Measurements from ENCODE around the gene TUFT1.

- TF ChIP-seq, protein P1, sequence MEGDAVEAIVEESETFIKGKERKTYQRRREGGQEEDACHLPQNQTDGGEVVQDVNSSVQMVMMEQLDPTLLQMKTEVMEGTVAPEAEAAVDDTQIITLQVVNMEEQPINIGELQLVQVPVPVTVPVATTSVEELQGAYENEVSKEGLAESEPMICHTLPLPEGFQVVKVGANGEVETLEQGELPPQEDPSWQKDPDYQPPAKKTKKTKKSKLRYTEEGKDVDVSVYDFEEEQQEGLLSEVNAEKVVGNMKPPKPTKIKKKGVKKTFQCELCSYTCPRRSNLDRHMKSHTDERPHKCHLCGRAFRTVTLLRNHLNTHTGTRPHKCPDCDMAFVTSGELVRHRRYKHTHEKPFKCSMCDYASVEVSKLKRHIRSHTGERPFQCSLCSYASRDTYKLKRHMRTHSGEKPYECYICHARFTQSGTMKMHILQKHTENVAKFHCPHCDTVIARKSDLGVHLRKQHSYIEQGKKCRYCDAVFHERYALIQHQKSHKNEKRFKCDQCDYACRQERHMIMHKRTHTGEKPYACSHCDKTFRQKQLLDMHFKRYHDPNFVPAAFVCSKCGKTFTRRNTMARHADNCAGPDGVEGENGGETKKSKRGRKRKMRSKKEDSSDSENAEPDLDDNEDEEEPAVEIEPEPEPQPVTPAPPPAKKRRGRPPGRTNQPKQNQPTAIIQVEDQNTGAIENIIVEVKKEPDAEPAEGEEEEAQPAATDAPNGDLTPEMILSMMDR (IDR thresholded peaks at IDR 0.05): no peak
- TF ChIP-seq POLR2A (IDR thresholded peaks at IDR 0.05): no peak
These were observed 25.7 kb upstream of the TUFT1 start for GRCh38 chr1:151514366-151514765.
